GM06990 (cell line): ENCODE data around the gene RPL37A.

Experiments
- DNase-seq: peaks from one replicate; pipeline ENCODE4 v3.0.0-alpha.2; 2011; ENCODE audit not compliant: insufficient read length; ENCODE audit errors: extremely low read depth
- H3K27me3 ChIP-seq: replicated peaks from 2 replicates; pipeline ENCODE4 v1.6.0; 2011; ENCODE audit warnings: low read length; ENCODE audit not compliant: control insufficient read depth, insufficient read depth
- H3K36me3 ChIP-seq: 2 replicates; pipeline ENCODE4 v1.5.1; 2011; ENCODE audit warnings: low read length; ENCODE audit not compliant: control insufficient read depth, insufficient read depth
- H3K4me3 ChIP-seq: replicated peaks from 2 replicates; pipeline ENCODE4 v1.5.1; 2011; ENCODE audit warnings: low read depth, mild to moderate bottlenecking, control low read depth, low read length
- CTCF ChIP-seq: IDR thresholded peaks from 2 replicates; pipeline ENCODE4 v1.5.1; 2011; ENCODE audit warnings: low read length, control low read depth, mild to moderate bottlenecking, inconsistent platforms; ENCODE audit not compliant: insufficient read depth, poor library complexity, severe bottlenecking

Gene RPL37A

GRCh38 chr2:216490061-216490460 is 8.6 kb upstream of the RPL37A start:
- Histone ChIP-seq H3K27me3 (no peaks in the 10 kb centered on the region), H3K36me3 (no peaks in the 10 kb centered on the region), H3K4me3 (no peak overlapping the region)
- no peak for TF ChIP-seq CTCF
- no peak for DNase-seq

GRCh38 chr2:216491793-216492596 is 6.6 kb upstream of the RPL37A start:
- TF ChIP-seq CTCF, result no peak
- no peak overlapping the region for H3K4me3 ChIP-seq

GRCh38 chr2:216492597-216493333 is 5.9 kb upstream of the RPL37A start:
- no peak for TF ChIP-seq CTCF
- DNase-seq, result peak; percentile 40
- H3K4me3 ChIP-seq, result no peak overlapping the region
- no peaks in the 10 kb centered on the region for H3K36me3 ChIP-seq
- H3K27me3 ChIP-seq, result no peaks in the 10 kb centered on the region

More at GRCh38 chr2:216491793-216492596, 6.6 kb upstream of the RPL37A start:
- Histone ChIP-seq H3K36me3 (no peaks in the 10 kb centered on the region), H3K27me3 (no peaks in the 10 kb centered on the region)
- DNase-seq, result peak; percentile 69

- no peak for TF ChIP-seq CTCF
- no peaks in the 10 kb centered on the region for H3K36me3 ChIP-seq
- no peak overlapping the region for H3K4me3 ChIP-seq
- H3K27me3 ChIP-seq, result no peaks in the 10 kb centered on the region
- no peak for DNase-seq
Measured at GRCh38 chr2:216493334-216493685, 5.3 kb upstream of the RPL37A start.

- TF ChIP-seq CTCF, result no peak
- peaks cover 5% of the 10 kb centered on the region for H3K36me3 ChIP-seq
- H3K27me3 ChIP-seq, result no peaks in the 10 kb centered on the region
- H3K4me3 ChIP-seq, result no peak overlapping the region
- DNase-seq, result peak; percentile 34
Measured at GRCh38 chr2:216495656-216496055, 3.0 kb upstream of the RPL37A start.
